MG63 (cell line): ENCODE data around the gene MEG3. TPM values are rescaled to one million over a fixed set of nuclear protein-coding genes. Genes with fewer than 3 reads are reported as not detected.

Experiments used
- DNase-seq: peaks from one replicate; pipeline ENCODE4 v3.0.0-alpha.2; 2020
- H3K27me3 ChIP-seq: fragments of 250-450 bp; sonication (Bioruptor Pico); 2 replicates; pipeline ENCODE4 v1.5.1; 2020; ENCODE audit warnings: mild to moderate bottlenecking, moderate library complexity
- H3K36me3 ChIP-seq: fragments of 250-450 bp; sonication (Bioruptor Pico); 2 replicates; pipeline ENCODE4 v1.5.1; 2020; ENCODE audit warnings: mild to moderate bottlenecking, moderate library complexity
- H3K4me3 ChIP-seq: fragments of 250-450 bp; sonication (Bioruptor Pico); 2 replicates; pipeline ENCODE4 v1.5.1; 2020; ENCODE audit warnings: mild to moderate bottlenecking, moderate library complexity
- H3K9me3 ChIP-seq: fragments of 250-450 bp; sonication (Bioruptor Pico); 2 replicates; pipeline ENCODE4 v1.5.1; 2020; ENCODE audit warnings: mild to moderate bottlenecking, moderate library complexity
- total RNA-seq: library from RNA; depleted of rRNA; stranded (reverse); fragments of >200 nt; shearing (Covaris generic); gene quantifications from 2 replicates; pipeline ENCODE4 v1.2.3, GENCODE V29; 2014; ENCODE audit warnings: low replicate concordance

MEG3 gene
- total RNA-seq, 1 experiment from 2014 or later: not detected

GRCh38 chr14:100862277-100862676 lies 36.4 kb downstream of the MEG3 start:
- DNase-seq: peak; percentile 15
- Histone ChIP-seq H3K27me3 (no peaks in the 10 kb centered on the region), H3K9me3 (no peaks in the 10 kb centered on the region), H3K36me3 (no peaks in the 10 kb centered on the region), H3K4me3 (no peak overlapping the region)

GRCh38 chr14:100862793-100863192 lies 36.9 kb downstream of the MEG3 start:
- Histone ChIP-seq H3K27me3 (no peaks in the 10 kb centered on the region), H3K9me3 (no peaks in the 10 kb centered on the region), H3K4me3 (no peak overlapping the region), H3K36me3 (no peaks in the 10 kb centered on the region)
- DNase-seq: no peak

- Histone ChIP-seq H3K9me3 (no peaks in the 10 kb centered on the region), H3K36me3 (no peaks in the 10 kb centered on the region), H3K27me3 (no peaks in the 10 kb centered on the region), H3K4me3 (no peak overlapping the region)
- DNase-seq: no peak
These were observed 38.3 kb downstream of the MEG3 start for GRCh38 chr14:100864206-100864605.

- H3K9me3 ChIP-seq: no peaks in the 10 kb centered on the region
- H3K36me3 ChIP-seq: no peaks in the 10 kb centered on the region
- no peak overlapping the region for H3K4me3 ChIP-seq
- DNase-seq: no peak
- H3K27me3 ChIP-seq: no peaks in the 10 kb centered on the region
These were observed 39.2 kb downstream of the MEG3 start for GRCh38 chr14:100864960-100865681.

- Histone ChIP-seq H3K4me3 (no peak overlapping the region), H3K27me3 (no peaks in the 10 kb centered on the region), H3K9me3 (no peaks in the 10 kb centered on the region), H3K36me3 (no peaks in the 10 kb centered on the region)
- DNase-seq: no peak
These were observed 40.0 kb downstream of the MEG3 start for GRCh38 chr14:100865682-100866591.

- no peak for DNase-seq
- Histone ChIP-seq H3K4me3 (no peak overlapping the region), H3K27me3 (no peaks in the 10 kb centered on the region), H3K9me3 (no peaks in the 10 kb centered on the region), H3K36me3 (no peaks in the 10 kb centered on the region)
These were observed 41.0 kb downstream of the MEG3 start for GRCh38 chr14:100866666-100867630.

GRCh38 chr14:100867631-100868315 lies 41.9 kb downstream of the MEG3 start:
- Histone ChIP-seq H3K9me3 (no peaks in the 10 kb centered on the region), H3K4me3 (no peak overlapping the region), H3K27me3 (no peaks in the 10 kb centered on the region), H3K36me3 (no peaks in the 10 kb centered on the region)
- no peak for DNase-seq

GRCh38 chr14:100868621-100869370 lies 42.9 kb downstream of the MEG3 start:
- Histone ChIP-seq H3K9me3 (no peaks in the 10 kb centered on the region), H3K27me3 (no peaks in the 10 kb centered on the region), H3K4me3 (no peak overlapping the region), H3K36me3 (no peaks in the 10 kb centered on the region)
- DNase-seq: no peak

- no peaks in the 10 kb centered on the region for H3K27me3 ChIP-seq
These were observed 45.6 kb downstream of the MEG3 start for GRCh38 chr14:100871234-100872186.

GRCh38 chr14:100872259-100873095 lies 46.6 kb downstream of the MEG3 start:
- H3K4me3 ChIP-seq: no peak overlapping the region

More at GRCh38 chr14:100871234-100872186, 45.6 kb downstream of the MEG3 start:
- Histone ChIP-seq H3K9me3 (no peaks in the 10 kb centered on the region), H3K4me3 (no peak overlapping the region), H3K36me3 (no peaks in the 10 kb centered on the region)
- DNase-seq: peak; percentile 73

GRCh38 chr14:100873096-100873482 lies 47.2 kb downstream of the MEG3 start:
- DNase-seq: no peak
- H3K4me3 ChIP-seq: no peak overlapping the region
- H3K36me3 ChIP-seq: no peaks in the 10 kb centered on the region
- no peaks in the 10 kb centered on the region for H3K27me3 ChIP-seq
- no peaks in the 10 kb centered on the region for H3K9me3 ChIP-seq

More at GRCh38 chr14:100872259-100873095, 46.6 kb downstream of the MEG3 start:
- Histone ChIP-seq H3K36me3 (no peaks in the 10 kb centered on the region), H3K27me3 (no peaks in the 10 kb centered on the region), H3K9me3 (no peaks in the 10 kb centered on the region)
- no peak for DNase-seq

GRCh38 chr14:100874051-100874410 lies 48.1 kb downstream of the MEG3 start:
- Histone ChIP-seq H3K27me3 (no peaks in the 10 kb centered on the region), H3K36me3 (no peaks in the 10 kb centered on the region), H3K4me3 (no peak overlapping the region), H3K9me3 (no peaks in the 10 kb centered on the region)
- no peak for DNase-seq

GRCh38 chr14:100874411-100875091 lies 48.6 kb downstream of the MEG3 start:
- H3K36me3 ChIP-seq: no peaks in the 10 kb centered on the region
- no peaks in the 10 kb centered on the region for H3K9me3 ChIP-seq
- H3K27me3 ChIP-seq: no peaks in the 10 kb centered on the region
- no peak for DNase-seq
- H3K4me3 ChIP-seq: no peak overlapping the region
